ENCODE measurements around the gene SP3. TPM values are rescaled to one million over a fixed set of nuclear protein-coding genes. Genes with fewer than 3 reads are reported as not detected.

Gene SP3
- total RNA-seq, 1 experiment from 2014 or later: 80.2 TPM

DNA sequence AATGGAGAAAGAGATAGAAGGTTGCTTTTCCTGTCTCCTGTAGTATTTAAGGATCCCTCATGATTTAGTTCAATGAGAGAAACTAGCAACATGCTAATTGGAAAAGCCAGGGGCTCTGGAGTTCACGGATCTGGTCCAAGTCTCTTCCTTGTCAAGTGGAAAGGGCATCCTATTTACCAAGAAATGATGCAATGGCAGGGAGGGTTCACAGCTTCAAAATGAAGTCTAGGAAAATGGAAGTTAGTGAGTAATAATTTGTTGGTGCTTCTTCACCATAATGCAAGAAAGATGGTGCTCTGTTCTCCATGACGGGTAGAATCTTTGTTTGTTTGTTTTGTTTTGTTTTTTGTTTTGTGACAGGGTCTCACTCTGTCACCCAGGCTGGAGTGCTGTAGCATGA is 34.6 kb upstream of the SP3 start:
- H3K9me3 ChIP-seq (ENCODE audit: control insufficient read depth, insufficient read depth, low read depth, low read length): no peaks in the 10 kb centered on the region
- no peak for TF ChIP-seq SIN3A (IDR thresholded peaks at IDR 0.05; ENCODE audit: borderline replicate concordance, insufficient read depth, low read depth, low read length)
- no peak for TF ChIP-seq CTCF (IDR thresholded peaks at IDR 0.05)
- no peak overlapping the region for H3K4me3 ChIP-seq (ENCODE audit: low read depth in 2 of 2, low read length in 2 of 2)
- no peaks in the 10 kb centered on the region for H3K4me1 ChIP-seq (ENCODE audit: control insufficient read depth, insufficient read depth, low read length)
- no TSS peak for BruUV-seq (replicated peaks)
- H3K27me3 ChIP-seq (ENCODE audit: control insufficient read depth, insufficient read depth, low read length): no peaks in the 10 kb centered on the region
- DNase-seq (ENCODE audit: low read depth, low spot score): no peak
- ChIA-PET POLR2A (no interaction called here), CTCF (no interaction called here)
- ATAC-seq: no peak
- intact Hi-C loops (cut with micrococcal nuclease; ENCODE audit: unreplicated experiment): no loop called here
- in situ Hi-C loops (cut with HindIII; ENCODE audit: low pct_unique_long_range_greater_than_20kb, low sequenced_read_pairs): no loop called here
- H3K27ac ChIP-seq (ENCODE audit: low read length): no peak overlapping the region
- no peaks in the 10 kb centered on the region for H3K36me3 ChIP-seq (ENCODE audit: control insufficient read depth, insufficient read depth, low read length)

DNA sequence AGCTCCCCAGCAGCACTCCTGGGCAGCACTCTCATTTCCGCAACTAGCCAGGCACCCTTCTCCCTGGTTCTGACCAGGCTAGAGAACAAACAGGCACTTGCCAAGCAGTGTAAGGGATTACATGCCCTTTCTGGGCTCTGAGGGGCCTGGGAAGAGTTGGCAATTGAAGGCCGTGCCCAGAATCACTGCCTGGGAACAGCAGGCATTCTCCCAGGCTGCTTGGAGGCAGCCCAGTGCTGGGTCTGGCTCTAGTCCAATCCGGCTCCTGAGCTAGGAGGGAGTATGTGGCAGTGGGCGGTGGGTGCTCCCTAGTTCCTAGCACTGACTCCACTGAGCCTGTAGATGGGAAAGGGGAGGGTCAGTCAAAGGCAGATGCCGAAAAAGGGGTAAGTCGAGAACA is 34.1 kb upstream of the SP3 start:
- DNase-seq (ENCODE audit: low read depth, low spot score) (no peak), ATAC-seq (no peak)
- POLR2A ChIA-PET: no interaction called here
- Histone ChIP-seq H3K9me3 (ENCODE audit: control insufficient read depth, insufficient read depth, low read depth, low read length) (no peaks in the 10 kb centered on the region), H3K4me3 (ENCODE audit: low read depth in 2 of 2, low read length in 2 of 2) (no peak overlapping the region), H3K4me1 (ENCODE audit: control insufficient read depth, insufficient read depth, low read length) (no peaks in the 10 kb centered on the region), H3K27ac (ENCODE audit: low read length) (no peak overlapping the region), H3K27me3 (ENCODE audit: control insufficient read depth, insufficient read depth, low read length) (no peaks in the 10 kb centered on the region), H3K36me3 (ENCODE audit: control insufficient read depth, insufficient read depth, low read length) (no peaks in the 10 kb centered on the region)
- TF ChIP-seq TCF7L2 (IDR thresholded peaks at IDR 0.05; ENCODE audit: low read depth, low read length) (no peak), CTCF (IDR thresholded peaks at IDR 0.05) (no peak), SIN3A (IDR thresholded peaks at IDR 0.05; ENCODE audit: borderline replicate concordance, insufficient read depth, low read depth, low read length) (no peak), POLR2AphosphoS5 (IDR thresholded peaks at IDR 0.05; ENCODE audit: low read depth, low read length) (no peak), REST (IDR thresholded peaks at IDR 0.05; ENCODE audit: insufficient read depth in 1 of 2, low read depth in 2 of 2, low read length in 1 of 2) (no peak)
- CTCF ChIA-PET: interaction anchor here (0.7 kb wide), 1 partner anchor 10 kb away, joined by 9 read pairs; no protein-coding TSS in a partner anchor
- BruUV-seq (replicated peaks): no TSS peak
- in situ Hi-C loops (cut with HindIII; ENCODE audit: low pct_unique_long_range_greater_than_20kb, low sequenced_read_pairs) (no loop called here), intact Hi-C loops (cut with micrococcal nuclease; ENCODE audit: unreplicated experiment) (no loop called here)

DNA sequence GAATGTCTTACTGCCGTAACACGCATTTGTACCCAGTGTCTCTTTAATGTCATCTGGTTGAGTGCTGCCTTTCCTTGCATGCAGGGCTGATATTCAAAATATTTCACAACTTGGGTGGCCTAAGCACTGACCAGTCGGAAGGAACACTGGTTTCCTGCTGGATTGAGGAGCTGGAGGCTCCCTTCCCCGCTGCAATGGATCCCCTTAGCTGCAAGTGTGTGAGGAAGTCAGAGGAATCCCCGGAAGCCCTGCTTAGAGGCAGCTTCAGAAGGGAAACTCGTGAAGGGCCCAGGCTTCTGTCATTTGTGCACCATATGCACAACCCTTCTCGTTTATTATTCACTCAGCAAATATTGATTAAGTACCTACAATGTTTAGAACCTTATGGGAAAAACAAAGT is 33.2 kb upstream of the SP3 start:
- ChIA-PET CTCF (no interaction called here), POLR2A (no interaction called here)
- DNase-seq (ENCODE audit: low read depth, low spot score) (no peak), ATAC-seq (no peak)
- TF ChIP-seq SIN3A (IDR thresholded peaks at IDR 0.05; ENCODE audit: borderline replicate concordance, insufficient read depth, low read depth, low read length): no peak
- TF ChIP-seq POLR2AphosphoS5 (IDR thresholded peaks at IDR 0.05; ENCODE audit: low read depth, low read length): no peak
- TF ChIP-seq REST (IDR thresholded peaks at IDR 0.05; ENCODE audit: insufficient read depth in 1 of 2, low read depth in 2 of 2, low read length in 1 of 2): no peak
- TF ChIP-seq CTCF (IDR thresholded peaks at IDR 0.05): no peak
- TF ChIP-seq TCF7L2 (IDR thresholded peaks at IDR 0.05; ENCODE audit: low read depth, low read length): no peak
- H3K9me3 ChIP-seq (ENCODE audit: control insufficient read depth, insufficient read depth, low read depth, low read length): no peaks in the 10 kb centered on the region
- intact Hi-C loops (cut with micrococcal nuclease; ENCODE audit: unreplicated experiment) (no loop called here), in situ Hi-C loops (cut with HindIII; ENCODE audit: low pct_unique_long_range_greater_than_20kb, low sequenced_read_pairs) (no loop called here)
- no peak overlapping the region for H3K4me3 ChIP-seq (ENCODE audit: low read depth in 2 of 2, low read length in 2 of 2)
- H3K4me1 ChIP-seq (ENCODE audit: control insufficient read depth, insufficient read depth, low read length): no peaks in the 10 kb centered on the region
- H3K27me3 ChIP-seq (ENCODE audit: control insufficient read depth, insufficient read depth, low read length): no peaks in the 10 kb centered on the region
- H3K36me3 ChIP-seq (ENCODE audit: control insufficient read depth, insufficient read depth, low read length): no peaks in the 10 kb centered on the region
- no peak overlapping the region for H3K27ac ChIP-seq (ENCODE audit: low read length)
- no TSS peak for BruUV-seq (replicated peaks)

All from Panc1 (cell line).